Gastrocnemius medialis (tissue), 4 donors: ENCODE data around the gene ADGRF4.
"Not testable (repeated sequence)": the region's sequence is repeated elsewhere in the genome, so short reads cannot be mapped to it uniquely, and the experiment has no call there.

Experiments
- CTCF ChIP-seq, 5 experiments: fragments of 450-650 bp in 3 of 5; fragments of 200-600 bp in 2 of 5; sonication (generic) in 2 of 5; IDR thresholded peaks in 4 of 5; conservative IDR thresholded peaks in 1 of 5; 1 replicate in 4 of 5; 2 replicates in 1 of 5; pipeline ENCODE4 v1.5.1; 2016 to 2019; ENCODE audit warnings: antibody characterized with exemption in 5 of 5, mild to moderate bottlenecking in 3 of 5, moderate library complexity in 3 of 5
- POLR2A ChIP-seq, 2 donors: fragments of 450-650 bp; IDR thresholded peaks; one replicate each; pipeline ENCODE4 v1.6.1; 2017; ENCODE audit warnings: antibody characterized with exemption in 2 of 2, mild to moderate bottlenecking in 2 of 2, moderate library complexity in 2 of 2

DNA sequence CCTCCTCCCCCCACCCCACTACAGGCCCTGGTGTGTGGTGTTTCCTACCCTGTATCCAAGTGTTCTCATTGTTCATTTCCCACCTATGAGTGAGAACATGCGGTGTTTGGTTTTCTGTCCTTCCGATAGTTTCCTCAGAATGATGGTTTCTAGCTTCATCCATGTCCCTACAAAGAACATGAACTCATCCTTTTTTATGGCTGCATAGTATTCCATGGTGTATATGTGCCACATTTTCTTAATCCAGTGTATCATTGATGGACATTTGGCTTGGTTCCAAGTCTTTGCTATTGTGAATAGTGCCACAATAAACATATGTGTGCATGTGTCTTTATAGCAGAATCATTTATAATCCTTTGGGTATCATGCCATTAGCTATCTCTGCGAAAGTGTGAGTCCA is 46.9 kb downstream of the ADGRF4 start:
- not testable (repeated sequence) for TF ChIP-seq POLR2A (IDR thresholded peaks at IDR 0.05); CTCF (IDR thresholded peaks at IDR 0.05 in 4 of 5, conservative IDR thresholded peaks at IDR 0.05 in 1 of 5)
